IMR-90 (cell line): ENCODE results near the gene IFNL3. TPM values are rescaled to one million over a fixed set of nuclear protein-coding genes. Genes with fewer than 3 reads are reported as not detected.

Experiments
- ATAC-seq: fragments of 200-7000 bp; cut with Tn5 transposase; 2 replicates; pipeline ENCODE4 v1.9.1; 2020; ENCODE audit warnings: low read depth, mild to moderate bottlenecking, moderate library complexity
- BruUV-seq: library from RNA; stranded (reverse); fragments of 400-500 nt; replicated peaks from 2 replicates; lab custom pipeline; 2021; lab: Mats Ljungman, UMichigan
- CTCF ChIA-PET: fragments of 300-600 bp; formaldehyde crosslinking; extraction: SDS; loops from one replicate; lab custom pipeline; 2021; ENCODE audit warnings: antibody characterized with exemption; lab: Yijun Ruan, JAX
- POLR2A ChIA-PET: fragments of 300-600 bp; sonication (Branson Sonifier 250); formaldehyde crosslinking; loops from one replicate; lab custom pipeline; 2022; ENCODE audit warnings: antibody characterized with exemption; ENCODE audit not compliant: unreplicated experiment; lab: Charles Lee
- DNase-seq: peaks from one replicate; pipeline ENCODE4 v3.0.0; 2013
- H2AFZ ChIP-seq: replicated peaks from 2 replicates; pipeline ENCODE3; 2013; ENCODE audit warnings: low read length, mild to moderate bottlenecking; ENCODE audit not compliant: poor library complexity
- H2AK5ac ChIP-seq: 2 replicates; pipeline ENCODE4 v1.6.1; 2013; ENCODE audit warnings: low read depth, low read length, inconsistent platforms
- H2AK9ac ChIP-seq: replicated peaks from 2 replicates; pipeline ENCODE3; 2013; ENCODE audit warnings: mild to moderate bottlenecking, low read depth, low read length, moderate library complexity; ENCODE audit not compliant: poor library complexity
- H2BK120ac ChIP-seq: 2 replicates; pipeline ENCODE4 v1.6.1; 2013; ENCODE audit warnings: low read depth, low read length, inconsistent platforms
- H2BK15ac ChIP-seq: 3 replicates; pipeline ENCODE4 v1.6.1; 2013; ENCODE audit warnings: low read depth, low read length, inconsistent platforms
- H2BK20ac ChIP-seq: 2 replicates; pipeline ENCODE4 v1.6.1; 2013; ENCODE audit warnings: low read depth, mild to moderate bottlenecking, inconsistent platforms, low read length, moderate library complexity
- H2BK5ac ChIP-seq: 2 replicates; pipeline ENCODE4 v1.6.1; 2013; ENCODE audit warnings: mild to moderate bottlenecking, low read depth, low read length, inconsistent platforms; ENCODE audit not compliant: poor library complexity, severe bottlenecking
- H3K14ac ChIP-seq: replicated peaks from 2 replicates; pipeline ENCODE4 v1.6.1; 2013; ENCODE audit warnings: low read depth, low read length, inconsistent platforms
- H3K18ac ChIP-seq: 2 replicates; pipeline ENCODE4 v1.6.1; 2013; ENCODE audit warnings: low read depth, low read length, control low read depth
- H3K23ac ChIP-seq: 2 replicates; pipeline ENCODE4 v1.6.1; 2013; ENCODE audit warnings: low read depth, low read length, inconsistent platforms
- H3K27ac ChIP-seq: 2 replicates; pipeline ENCODE4 v1.5.1; 2013; ENCODE audit warnings: mild to moderate bottlenecking, control low read depth, low read length; ENCODE audit not compliant: insufficient read depth
- H3K27me3 ChIP-seq: 2 replicates; pipeline ENCODE4 v1.6.1; 2013; ENCODE audit warnings: low read length; ENCODE audit not compliant: control insufficient read depth, insufficient read depth
- H3K36me3 ChIP-seq: 2 replicates; pipeline ENCODE4 v1.6.1; 2013; ENCODE audit warnings: low read length, mixed read lengths; ENCODE audit not compliant: control insufficient read depth, insufficient read depth
- H3K4ac ChIP-seq: 2 replicates; pipeline ENCODE4 v1.6.1; 2013; ENCODE audit warnings: low read depth, low read length, inconsistent platforms
- H3K4me1 ChIP-seq: 2 replicates; pipeline ENCODE4 v1.6.1; 2013; ENCODE audit warnings: low read length, mixed read lengths; ENCODE audit not compliant: control insufficient read depth, insufficient read depth
- H3K4me2 ChIP-seq: 2 replicates; pipeline ENCODE4 v1.6.1; 2013; ENCODE audit warnings: low read depth, mild to moderate bottlenecking, control low read depth, low read length, moderate library complexity
- H3K4me3 ChIP-seq: 2 replicates; pipeline ENCODE4 v1.5.1; 2013; ENCODE audit warnings: low read depth, mild to moderate bottlenecking, control low read depth, low read length, moderate library complexity; ENCODE audit not compliant: insufficient read depth
- H3K56ac ChIP-seq: 2 replicates; pipeline ENCODE4 v1.6.1; 2013; ENCODE audit warnings: low read length, inconsistent platforms; ENCODE audit not compliant: insufficient read depth; ENCODE audit errors: extremely low read depth
- H3K79me1 ChIP-seq, 2 experiments: 2 replicates each; pipeline ENCODE4 v1.6.1; 2013; ENCODE audit warnings: low read length in 2 of 2, inconsistent platforms in 1 of 2, low read depth in 1 of 2
- H3K9ac ChIP-seq: 2 replicates; pipeline ENCODE4 v1.6.1; 2013; ENCODE audit warnings: low read depth, low read length, control low read depth
- H3K9me1 ChIP-seq: 2 replicates; pipeline ENCODE4 v1.6.1; 2013; ENCODE audit warnings: low read length, inconsistent platforms; ENCODE audit not compliant: insufficient read depth
- H3K9me3 ChIP-seq: 2 replicates; pipeline ENCODE4 v1.6.1; 2013; ENCODE audit warnings: low read length; ENCODE audit not compliant: control insufficient read depth, insufficient read depth
- H4K20me1 ChIP-seq: 2 replicates; pipeline ENCODE4 v1.6.1; 2013; ENCODE audit warnings: low read length, inconsistent platforms; ENCODE audit not compliant: insufficient read depth
- H4K5ac ChIP-seq: 2 replicates; pipeline ENCODE4 v1.6.1; 2013; ENCODE audit warnings: mild to moderate bottlenecking, low read depth, low read length, control low read depth
- H4K8ac ChIP-seq, 2 experiments: 2 replicates each; pipeline ENCODE4 v1.6.1; 2013; ENCODE audit warnings: low read depth in 2 of 2, low read length in 2 of 2, control low read depth in 1 of 2, inconsistent platforms in 1 of 2
- H4K91ac ChIP-seq: 2 replicates; pipeline ENCODE4 v1.6.1; 2013; ENCODE audit warnings: low read depth, low read length, inconsistent platforms; ENCODE audit not compliant: insufficient read depth
- BHLHE40 ChIP-seq: fragments of 150-350 bp; IDR thresholded peaks from 2 replicates; pipeline ENCODE4 v1.6.1; 2016; ENCODE audit warnings: mild to moderate bottlenecking, low read depth, low read length
- ELK1 ChIP-seq: fragments of 150-350 bp; IDR thresholded peaks from 2 replicates; pipeline ENCODE4 v1.6.1; 2016; ENCODE audit warnings: low read depth, mild to moderate bottlenecking, low read length, moderate library complexity, borderline replicate concordance
- MXI1 ChIP-seq: IDR thresholded peaks from 2 replicates; pipeline ENCODE4 v1.6.1; 2012; ENCODE audit warnings: low read depth, mild to moderate bottlenecking, low read length, moderate library complexity, borderline replicate concordance
- NFE2L2 ChIP-seq: fragments of 150-350 bp; IDR thresholded peaks from 2 replicates; pipeline ENCODE4 v1.6.1; 2016; ENCODE audit warnings: low read depth, mild to moderate bottlenecking, low read length
- RCOR1 ChIP-seq: IDR thresholded peaks from 2 replicates; pipeline ENCODE4 v1.6.1; 2012; ENCODE audit warnings: mild to moderate bottlenecking, low read length, improper control_type of control experiment; ENCODE audit not compliant: insufficient replicate concordance
- SMC3 ChIP-seq: fragments of 150-350 bp; IDR thresholded peaks from 2 replicates; pipeline ENCODE4 v1.6.1; 2016; ENCODE audit warnings: low read depth, mild to moderate bottlenecking, antibody characterized with exemption, low read length, moderate library complexity
- WGBS, 2 experiments: methylation state at CpG; one replicate each; pipeline versions ENCODE4 v1.1.5 to v1.1.7; 2013; ENCODE audit warnings: missing lambda C conversion rate in 2 of 2; ENCODE audit not compliant: insufficient read length in 1 of 2; ENCODE audit errors: extremely low coverage in 2 of 2; 5-methylcytosine and 5-hydroxymethylcytosine counted together
- dilution Hi-C: fragments of 300-500 bp; cut with HindIII; formaldehyde crosslinking; loops from one replicate; pipeline ENCODE4 v1.14.3; 2018; ENCODE audit warnings: low sequenced_read_pairs; ENCODE audit not compliant: unreplicated experiment
- in situ Hi-C: fragments of 300-500 bp; cut with MboI; formaldehyde crosslinking; loops from 3 replicates; pipeline ENCODE4 v1.14.3; 2019; ENCODE audit warnings: low sequenced_read_pairs, inconsistent platforms, mixed read lengths
- intact Hi-C: fragments of 100-400 bp; cut with micrococcal nuclease; formaldehyde crosslinking; loops from 2 replicates; pipeline ENCODE4 v1.10.0; 2022
- polyA plus RNA-seq, 3 experiments: library from polyadenylated mRNA; depleted of rRNA; stranded (reverse); fragments of >200 nt; gene quantifications; 2 replicates each; pipeline ENCODE4 v1.2.3, GENCODE V29; 2012; ENCODE audit warnings: low replicate concordance in 1 of 3
- total RNA-seq: library from RNA; depleted of rRNA; stranded (reverse); fragments of >200 nt; gene quantifications from 2 replicates; pipeline ENCODE4 v1.2.3, GENCODE V29; 2012

Gene IFNL3
- total and polyA plus RNA-seq, 2 of the 4 experiments (the other 2 are of a cell fraction): not detected

GRCh38 chr19:39265321-39265916 lies 20.6 kb upstream of the IFNL3 start:
- no peaks in the 10 kb centered on the region for H4K20me1 ChIP-seq
- 27% methylated on average over 25 of the region's 39 CpGs; no CpG with 5 or more reads in 1 of the 2 experiments for WGBS, 2 experiments
- DNase-seq (no peak), ATAC-seq (peak; percentile 40; the same call in 1 of the 2 replicates)
- H2AK5ac ChIP-seq: no peak overlapping the region
- no peak overlapping the region for H4K8ac ChIP-seq
- no peak overlapping the region for H3K4me2 ChIP-seq
- H3K4me1 ChIP-seq: no peaks in the 10 kb centered on the region
- no peak overlapping the region for H3K4ac ChIP-seq
- peaks cover 46% of the 10 kb centered on the region for H3K27me3 ChIP-seq
- no peak overlapping the region for H2BK15ac ChIP-seq
- ChIA-PET CTCF (interaction anchor here (0.6 kb wide), 1 partner anchor 235 kb away, joined by 3 read pairs; no protein-coding TSS in a partner anchor), POLR2A (no interaction called here)
- no peak overlapping the region for H2BK120ac ChIP-seq
- peaks cover 2% of the 10 kb centered on the region; the same call in 1 of the 2 replicates for H3K9me1 ChIP-seq
- no peak overlapping the region for H2AK9ac ChIP-seq
- H3K56ac ChIP-seq: no peak overlapping the region
- H3K23ac ChIP-seq: no peak overlapping the region
- H2BK20ac ChIP-seq: no peak overlapping the region
- no TSS peak for BruUV-seq
- no peaks in the 10 kb centered on the region for H3K36me3 ChIP-seq
- H3K79me1 ChIP-seq: no peaks in the 10 kb centered on the region
- no peaks in the 10 kb centered on the region for H3K9me3 ChIP-seq
- dilution Hi-C loops (no loop called here), in situ Hi-C loops (no loop called here), intact Hi-C loops (no loop called here)
- H4K91ac ChIP-seq: no peak overlapping the region
- H3K4me3 ChIP-seq: no peak overlapping the region
- TF ChIP-seq BHLHE40 (no peak), SMC3 (no peak), RCOR1 (no peak), ELK1 (no peak), MXI1 (no peak), NFE2L2 (no peak)
- no peak overlapping the region for H4K5ac ChIP-seq
- H3K27ac ChIP-seq: no peak overlapping the region
- peak overlapping the region; percentile 51 for H2AFZ ChIP-seq
- no peak overlapping the region for H3K18ac ChIP-seq
- no peak overlapping the region for H2BK5ac ChIP-seq
- no peak overlapping the region for H3K14ac ChIP-seq
- no peak overlapping the region for H3K9ac ChIP-seq
